CD14-positive monocyte (primary cell): ENCODE data around the gene PTPRN2. TPM values are rescaled to one million over a fixed set of nuclear protein-coding genes. Genes with fewer than 3 reads are reported as not detected.

Source experiments
- DNase-seq, 3 donors: peaks; one replicate each; pipeline ENCODE4 v3.0.0-alpha.2; 2011 to 2022
- H2AFZ ChIP-seq: 2 replicates; pipeline ENCODE4 v1.6.0; 2012; ENCODE audit warnings: mild to moderate bottlenecking, low read depth, low read length, inconsistent platforms; ENCODE audit not compliant: insufficient read depth, poor library complexity, severe bottlenecking
- H3K27ac ChIP-seq, 2 donors: 1 replicate in 1 of 2; 2 replicates in 1 of 2; pipeline ENCODE4 v1.5.1; 2012 to 2013; ENCODE audit warnings: low read length in 2 of 2, control low read depth in 1 of 2, inconsistent platforms in 1 of 2, low read depth in 1 of 2, mild to moderate bottlenecking in 1 of 2
- H3K27me3 ChIP-seq, 2 donors: one replicate each; pipeline versions ENCODE4 v1.6.0 to v1.6.1; 2011 to 2013; ENCODE audit warnings: low read length in 2 of 2; ENCODE audit not compliant: control insufficient read depth in 2 of 2, insufficient read depth in 2 of 2
- H3K36me3 ChIP-seq, 2 donors: replicated peaks in 1 of 2; 1 replicate in 1 of 2; 2 replicates in 1 of 2; pipeline versions ENCODE4 v1.5.1 to v1.6.1; 2012 to 2013; ENCODE audit warnings: low read length in 2 of 2, control low read depth in 1 of 2, inconsistent platforms in 1 of 2, mild to moderate bottlenecking in 1 of 2; ENCODE audit not compliant: insufficient read depth in 2 of 2, control insufficient read depth in 1 of 2
- H3K4me1 ChIP-seq, 2 donors: 1 replicate in 1 of 2; 2 replicates in 1 of 2; pipeline versions ENCODE4 v1.5.1 to v1.6.1; 2012 to 2013; ENCODE audit warnings: low read length in 2 of 2, control low read depth in 1 of 2, inconsistent platforms in 1 of 2, mild to moderate bottlenecking in 1 of 2, moderate library complexity in 1 of 2; ENCODE audit not compliant: insufficient read depth in 2 of 2, control insufficient read depth in 1 of 2
- H3K4me2 ChIP-seq: replicated peaks from 2 replicates; pipeline ENCODE3; 2012; ENCODE audit warnings: low read length, moderate library complexity, mild to moderate bottlenecking; ENCODE audit not compliant: poor library complexity, severe bottlenecking; ENCODE audit errors: extremely low read depth
- H3K4me3 ChIP-seq, 3 experiments: fragments of 200-600 bp in 1 of 3; sonication (generic) in 1 of 3; replicated peaks in 1 of 3; 1 replicate in 2 of 3; 2 replicates in 1 of 3; pipeline ENCODE4 v1.5.1; 2011 to 2013; ENCODE audit warnings: low read length in 3 of 3, mild to moderate bottlenecking in 3 of 3, control low read depth in 2 of 3, low read depth in 2 of 3, inconsistent platforms in 1 of 3, moderate library complexity in 1 of 3
- H3K79me2 ChIP-seq: 2 replicates; pipeline ENCODE4 v1.6.0; 2012; ENCODE audit warnings: mild to moderate bottlenecking, control low read depth, inconsistent platforms, low read length, moderate library complexity; ENCODE audit not compliant: insufficient read depth
- H3K9ac ChIP-seq: 2 replicates; pipeline ENCODE4 v1.6.0; 2017; ENCODE audit warnings: low read length, mild to moderate bottlenecking; ENCODE audit not compliant: insufficient read depth, poor library complexity, severe bottlenecking
- H3K9me3 ChIP-seq, 2 donors: replicated peaks in 1 of 2; 1 replicate in 1 of 2; 2 replicates in 1 of 2; pipeline versions ENCODE4 v1.5.1 to v1.6.1; 2012 to 2013; ENCODE audit warnings: low read length in 2 of 2, control low read depth in 1 of 2; ENCODE audit not compliant: control insufficient read depth in 1 of 2, insufficient read depth in 1 of 2
- H4K20me1 ChIP-seq: 2 replicates; pipeline ENCODE4 v1.6.0; 2012; ENCODE audit warnings: mild to moderate bottlenecking, low read length, control low read depth, moderate library complexity; ENCODE audit not compliant: insufficient read depth
- H3K27ac Mint-ChIP-seq, 7 donors: one replicate each; pipeline ENCODE4 v1.8.0; 2020; ENCODE audit warnings: mild to moderate bottlenecking in 7 of 7, mixed read lengths in 7 of 7, moderate library complexity in 6 of 7, inconsistent platforms in 2 of 7
- H3K27me3 Mint-ChIP-seq, 3 donors: one replicate each; pipeline ENCODE4 v1.8.0; 2021 to 2022; ENCODE audit warnings: low read depth in 3 of 3, mild to moderate bottlenecking in 3 of 3, mixed read lengths in 3 of 3, moderate library complexity in 3 of 3, inconsistent platforms in 1 of 3
- H3K36me3 Mint-ChIP-seq, 2 donors: one replicate each; pipeline ENCODE4 v1.8.0; 2020; ENCODE audit warnings: mixed read lengths in 2 of 2, inconsistent platforms in 1 of 2, mild to moderate bottlenecking in 1 of 2
- H3K4me1 Mint-ChIP-seq: one replicate; pipeline ENCODE4 v1.8.0; 2020; ENCODE audit warnings: mild to moderate bottlenecking, mixed read lengths
- H3K4me3 Mint-ChIP-seq, 2 donors: one replicate each; pipeline ENCODE4 v1.8.0; 2020; ENCODE audit warnings: mild to moderate bottlenecking in 2 of 2, mixed read lengths in 2 of 2, moderate library complexity in 1 of 2
- H3K9me3 Mint-ChIP-seq, 7 donors: one replicate each; pipeline ENCODE4 v1.8.0; 2020 to 2022; ENCODE audit warnings: mixed read lengths in 7 of 7, mild to moderate bottlenecking in 6 of 7, moderate library complexity in 6 of 7, inconsistent platforms in 2 of 7
- WGBS: methylation state at CpG from one replicate; pipeline ENCODE4 v1.1.5; 2013; ENCODE audit warnings: missing lambda C conversion rate; ENCODE audit not compliant: insufficient coverage; 5-methylcytosine and 5-hydroxymethylcytosine counted together
- intact Hi-C, 2 donors: fragments of 100-400 bp; cut with micrococcal nuclease; formaldehyde crosslinking; loops; one replicate each; pipeline versions ENCODE4 v1.15.0 to v1.15.1; 2023
- polyA plus RNA-seq, 3 donors: library from polyadenylated mRNA; depleted of rRNA in 1 of 3; unstranded in 2 of 3; stranded (reverse) in 1 of 3; fragments of 300-500 nt in 2 of 3; fragments of >200 nt in 1 of 3; fragmentation: Illumina TruSeq in 2 of 3; gene quantifications; 1 replicate in 2 of 3; 2 replicates in 1 of 3; pipeline ENCODE4 v1.2.3, GENCODE V29; 2012 to 2021
- TF ChIP-seq, protein P1 (sequence below): fragments of 200-600 bp; IDR thresholded peaks from one replicate; pipeline ENCODE4 v1.8.0; 2022; ENCODE audit warnings: antibody characterized with exemption, mild to moderate bottlenecking

PTPRN2 gene
- polyA plus RNA-seq, 3 donors, result 0.25 to 1.4 (median 0.97) TPM

DNA sequence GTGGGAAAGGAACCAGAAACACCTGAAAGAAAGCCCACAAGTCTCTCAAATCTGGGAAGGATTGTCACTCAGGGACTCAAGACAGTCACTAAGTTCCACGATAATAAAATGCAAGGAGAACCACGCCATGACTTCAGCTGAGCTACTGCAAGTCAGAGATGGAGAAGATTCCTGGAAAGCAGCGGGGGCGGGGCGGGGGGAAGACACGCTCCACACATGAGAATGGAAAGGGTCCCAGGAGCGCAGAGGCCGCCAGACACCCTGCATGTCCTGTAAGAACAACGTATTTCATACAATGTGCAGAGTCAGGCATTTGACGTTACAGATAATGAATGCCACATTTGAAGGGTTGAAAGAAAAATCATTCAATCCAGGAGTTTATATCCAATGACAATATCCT lies 448.1 kb downstream of the PTPRN2 start:
- Histone ChIP-seq H3K27me3 (no peaks in the 10 kb centered on the region), H3K79me2 (no peaks in the 10 kb centered on the region), H3K4me2 (no peak overlapping the region), H3K36me3 (no peaks in the 10 kb centered on the region), H3K4me3 (no peak overlapping the region), H2AFZ (no peak overlapping the region), H3K9ac (no peak overlapping the region), H4K20me1 (no peaks in the 10 kb centered on the region), H3K4me1 (no peaks in the 10 kb centered on the region), H3K9me3 (peaks cover 84 to 95% of the 10 kb centered on the region in 2 donors), H3K27ac (no peak overlapping the region)
- Mint-ChIP-seq H3K4me3 (no peak overlapping the region), H3K36me3 (no peaks in the 10 kb centered on the region), H3K4me1 (no peaks in the 10 kb centered on the region), H3K27me3 (peaks cover 0 to 7% (median 0%) of the 10 kb centered on the region in 3 donors), H3K9me3 (peaks cover 36 to 76% (median 52%) of the 10 kb centered on the region in 7 donors), H3K27ac (no peak overlapping the region)
- 94% methylated on average over 9 of the region's 10 CpGs for WGBS
- DNase-seq, result no peak
- TF ChIP-seq, protein P1, sequence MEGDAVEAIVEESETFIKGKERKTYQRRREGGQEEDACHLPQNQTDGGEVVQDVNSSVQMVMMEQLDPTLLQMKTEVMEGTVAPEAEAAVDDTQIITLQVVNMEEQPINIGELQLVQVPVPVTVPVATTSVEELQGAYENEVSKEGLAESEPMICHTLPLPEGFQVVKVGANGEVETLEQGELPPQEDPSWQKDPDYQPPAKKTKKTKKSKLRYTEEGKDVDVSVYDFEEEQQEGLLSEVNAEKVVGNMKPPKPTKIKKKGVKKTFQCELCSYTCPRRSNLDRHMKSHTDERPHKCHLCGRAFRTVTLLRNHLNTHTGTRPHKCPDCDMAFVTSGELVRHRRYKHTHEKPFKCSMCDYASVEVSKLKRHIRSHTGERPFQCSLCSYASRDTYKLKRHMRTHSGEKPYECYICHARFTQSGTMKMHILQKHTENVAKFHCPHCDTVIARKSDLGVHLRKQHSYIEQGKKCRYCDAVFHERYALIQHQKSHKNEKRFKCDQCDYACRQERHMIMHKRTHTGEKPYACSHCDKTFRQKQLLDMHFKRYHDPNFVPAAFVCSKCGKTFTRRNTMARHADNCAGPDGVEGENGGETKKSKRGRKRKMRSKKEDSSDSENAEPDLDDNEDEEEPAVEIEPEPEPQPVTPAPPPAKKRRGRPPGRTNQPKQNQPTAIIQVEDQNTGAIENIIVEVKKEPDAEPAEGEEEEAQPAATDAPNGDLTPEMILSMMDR, result no peak
- intact Hi-C loops, result no loop called here

DNA sequence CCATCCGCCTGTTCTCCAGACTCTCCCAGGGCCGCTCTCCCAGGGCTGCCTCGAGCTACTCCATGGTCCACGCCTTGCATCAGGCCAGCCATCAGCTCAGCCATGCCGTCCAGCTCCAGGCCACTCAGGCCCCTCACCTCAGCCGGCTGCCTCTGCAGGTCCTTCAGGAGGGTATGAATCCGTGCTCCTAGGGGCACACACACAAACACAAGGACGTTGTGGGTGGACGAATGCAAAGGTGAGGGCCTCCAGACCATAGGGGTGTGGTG lies 449.4 kb downstream of the PTPRN2 start:
- Histone ChIP-seq H3K27me3 (no peaks in the 10 kb centered on the region), H3K9ac (no peak overlapping the region), H3K27ac (no peak overlapping the region), H3K79me2 (no peaks in the 10 kb centered on the region), H3K4me2 (no peak overlapping the region), H3K4me3 (no peak overlapping the region), H3K4me1 (no peaks in the 10 kb centered on the region), H3K36me3 (no peaks in the 10 kb centered on the region), H2AFZ (no peak overlapping the region), H4K20me1 (no peaks in the 10 kb centered on the region), H3K9me3 (peaks cover 73 to 91% of the 10 kb centered on the region in 2 donors)
- Mint-ChIP-seq H3K4me3 (no peak overlapping the region), H3K27ac (no peak overlapping the region), H3K4me1 (no peaks in the 10 kb centered on the region), H3K36me3 (no peaks in the 10 kb centered on the region), H3K9me3 (peaks cover 31 to 69% (median 44%) of the 10 kb centered on the region in 7 donors), H3K27me3 (peaks cover 0 to 6% (median 0%) of the 10 kb centered on the region in 3 donors)
- intact Hi-C loops, result no loop called here
- 92% methylated on average over 4 of the region's 9 CpGs for WGBS
- TF ChIP-seq, protein P1, result no peak
- no peak for DNase-seq
